NCI-H128 (cell line): Measurements from ENCODE around the gene MINK1.

Experiments
- DNase-seq: peaks from one replicate; lab custom pipeline; 2025; ENCODE audit not compliant: unreplicated experiment; lab: John Stamatoyannopoulos, UW

Gene MINK1

GRCh38 chr17:4833178-4833940 lies at the start of gene MINK1:
MINK1 (plus strand) TSS chr17:4833340; CDS start chr17:4833584, 244 bp downstream.
- peak; percentile 79 for DNase-seq

- no peak for DNase-seq
Measured at GRCh38 chr17:4785311-4786105, 47.6 kb upstream of the MINK1 start.

GRCh38 chr17:4786106-4786511 lies 47.0 kb upstream of the MINK1 start, which contains the start of gene VMO1:
VMO1 (minus strand) TSS chr17:4786364; CDS start chr17:4786352, 12 bp downstream.
- no peak for DNase-seq

- DNase-seq = no peak
Measured at GRCh38 chr17:4786516-4786915, 46.6 kb upstream of the MINK1 start.

- DNase-seq = no peak
Measured at GRCh38 chr17:4788159-4788806, 44.9 kb upstream of the MINK1 start.

GRCh38 chr17:4788807-4789700 lies 44.1 kb upstream of the MINK1 start, which contains the start of gene GLTPD2:
GLTPD2 (plus strand) TSS chr17:4788964; CDS start chr17:4789012, 48 bp downstream.
- DNase-seq = no peak

GRCh38 chr17:4789701-4789950 lies 43.5 kb upstream of the MINK1 start:
- DNase-seq = no peak

GRCh38 chr17:4789951-4790704 lies 43.0 kb upstream of the MINK1 start:
- peak; percentile 26 for DNase-seq

GRCh38 chr17:4790705-4791088 lies 42.4 kb upstream of the MINK1 start:
- DNase-seq = no peak

GRCh38 chr17:4795168-4795567 lies 38.0 kb upstream of the MINK1 start:
- no peak for DNase-seq

- no peak for DNase-seq
Measured at GRCh38 chr17:4796552-4796920, 36.6 kb upstream of the MINK1 start.

- DNase-seq = no peak
Measured at GRCh38 chr17:4800462-4801196, 32.5 kb upstream of the MINK1 start.

GRCh38 chr17:4802228-4802627 lies 30.9 kb upstream of the MINK1 start, which contains the start of gene C17orf114:
C17orf114 (minus strand) TSS chr17:4802328.
- DNase-seq = no peak

GRCh38 chr17:4806456-4806776 lies 26.7 kb upstream of the MINK1 start:
- DNase-seq = no peak

- DNase-seq = peak; percentile 55
Measured at GRCh38 chr17:4806777-4807604, 26.1 kb upstream of the MINK1 start, which contains the start of gene PLD2. PLD2 (plus strand) TSS chr17:4807152; CDS start chr17:4807773, 621 bp downstream.

- no peak for DNase-seq
Measured at GRCh38 chr17:4807605-4808377, 25.3 kb upstream of the MINK1 start.

- no peak for DNase-seq
Measured at GRCh38 chr17:4808378-4808767, 24.8 kb upstream of the MINK1 start.
